DND-41 (cell line): Measurements from ENCODE around the gene LOXL3.

Experiments used
- ATAC-seq: fragments of 200-7000 bp; cut with Tn5 transposase; 3 replicates; pipeline ENCODE4 v1.9.1; 2021; ENCODE audit warnings: low read depth; ENCODE audit not compliant: insufficient read depth
- DNase-seq: peaks from one replicate; pipeline ENCODE4 v3.0.0-alpha.2; 2020
- H2AFZ ChIP-seq: 2 replicates; pipeline ENCODE4 v1.6.0; 2012; ENCODE audit warnings: low read depth, low read length
- H3K27ac ChIP-seq: 2 replicates; pipeline ENCODE4 v1.5.1; 2012; ENCODE audit warnings: low read length, inconsistent platforms
- H3K27me3 ChIP-seq: fragments of 200-600 bp; sonication (generic); 2 replicates; pipeline ENCODE4 v1.6.0; 2012; ENCODE audit warnings: low read length, mild to moderate bottlenecking, inconsistent platforms; ENCODE audit not compliant: insufficient read depth, poor library complexity
- H3K36me3 ChIP-seq: 2 replicates; pipeline ENCODE4 v1.5.1; 2012; ENCODE audit warnings: low read length, inconsistent platforms; ENCODE audit not compliant: insufficient read depth
- H3K4me1 ChIP-seq: 2 replicates; pipeline ENCODE4 v1.5.1; 2012; ENCODE audit warnings: mild to moderate bottlenecking, low read length; ENCODE audit not compliant: insufficient read depth
- H3K4me2 ChIP-seq: 2 replicates; pipeline ENCODE4 v1.6.0; 2012; ENCODE audit warnings: mild to moderate bottlenecking, moderate library complexity, low read length, inconsistent platforms; ENCODE audit not compliant: insufficient read depth
- H3K4me3 ChIP-seq, 2 experiments: fragments of 200-600 bp in 1 of 2; shearing (Covaris generic) in 1 of 2; 2 replicates each; pipeline ENCODE4 v1.5.1; 2012 to 2016; ENCODE audit warnings: inconsistent platforms in 2 of 2, low read length in 2 of 2, mild to moderate bottlenecking in 2 of 2, low read depth in 1 of 2, moderate library complexity in 1 of 2
- H3K79me2 ChIP-seq: 2 replicates; pipeline ENCODE4 v1.6.0; 2012; ENCODE audit warnings: low read length, inconsistent platforms; ENCODE audit not compliant: insufficient read depth
- H3K9ac ChIP-seq: 2 replicates; pipeline ENCODE4 v1.6.0; 2012; ENCODE audit warnings: low read depth, mild to moderate bottlenecking, inconsistent platforms, low read length, moderate library complexity
- H3K9me3 ChIP-seq: 2 replicates; pipeline ENCODE4 v1.5.1; 2012; ENCODE audit warnings: low read length, moderate library complexity, mild to moderate bottlenecking, inconsistent platforms; ENCODE audit not compliant: insufficient read depth, severe bottlenecking
- H4K20me1 ChIP-seq: 2 replicates; pipeline ENCODE4 v1.6.0; 2012; ENCODE audit warnings: low read length; ENCODE audit not compliant: insufficient read depth
- EZH2 ChIP-seq: IDR thresholded peaks from 3 replicates; pipeline ENCODE4 v1.6.1; 2012; ENCODE audit warnings: borderline replicate concordance, low read depth, mild to moderate bottlenecking, moderate library complexity, low read length, inconsistent platforms; ENCODE audit not compliant: severe bottlenecking
- TF ChIP-seq, protein P1 (sequence below): IDR thresholded peaks from 2 replicates; pipeline ENCODE4 v1.5.1; 2012; ENCODE audit warnings: borderline replicate concordance, low read length, moderate library complexity, mild to moderate bottlenecking; ENCODE audit not compliant: poor library complexity, severe bottlenecking; ENCODE audit errors: extremely low read depth

LOXL3 gene, protein sequence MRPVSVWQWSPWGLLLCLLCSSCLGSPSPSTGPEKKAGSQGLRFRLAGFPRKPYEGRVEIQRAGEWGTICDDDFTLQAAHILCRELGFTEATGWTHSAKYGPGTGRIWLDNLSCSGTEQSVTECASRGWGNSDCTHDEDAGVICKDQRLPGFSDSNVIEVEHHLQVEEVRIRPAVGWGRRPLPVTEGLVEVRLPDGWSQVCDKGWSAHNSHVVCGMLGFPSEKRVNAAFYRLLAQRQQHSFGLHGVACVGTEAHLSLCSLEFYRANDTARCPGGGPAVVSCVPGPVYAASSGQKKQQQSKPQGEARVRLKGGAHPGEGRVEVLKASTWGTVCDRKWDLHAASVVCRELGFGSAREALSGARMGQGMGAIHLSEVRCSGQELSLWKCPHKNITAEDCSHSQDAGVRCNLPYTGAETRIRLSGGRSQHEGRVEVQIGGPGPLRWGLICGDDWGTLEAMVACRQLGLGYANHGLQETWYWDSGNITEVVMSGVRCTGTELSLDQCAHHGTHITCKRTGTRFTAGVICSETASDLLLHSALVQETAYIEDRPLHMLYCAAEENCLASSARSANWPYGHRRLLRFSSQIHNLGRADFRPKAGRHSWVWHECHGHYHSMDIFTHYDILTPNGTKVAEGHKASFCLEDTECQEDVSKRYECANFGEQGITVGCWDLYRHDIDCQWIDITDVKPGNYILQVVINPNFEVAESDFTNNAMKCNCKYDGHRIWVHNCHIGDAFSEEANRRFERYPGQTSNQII

GRCh38 chr2:74553892-74554819, at the start of gene LOXL3, which contains the start of gene DOK1:
Gene LOXL3, minus strand, starts transcription at chr2:74553942. Its CDS starts 1,308 bp downstream, at chr2:74552634.
Gene DOK1, plus strand, starts transcription at chr2:74554720. Its CDS starts 35 bp downstream, at chr2:74554755.
- Histone ChIP-seq H3K9ac (peak within 1 kb of the TSS; percentile 77), H2AFZ (peak within 1 kb of the TSS; percentile 87), H3K4me3 (peak within 1 kb of the TSS; percentile 55 to 83), H3K9me3 (no peaks in the 10 kb centered on the region), H3K4me1 (peaks cover 22% of the 10 kb centered on the region), H3K27me3 (no peaks in the 10 kb centered on the region), H4K20me1 (peaks cover 14% of the 10 kb centered on the region; the same call in 1 of the 2 replicates), H3K36me3 (peaks cover 11% of the 10 kb centered on the region), H3K79me2 (peaks cover 13% of the 10 kb centered on the region), H3K4me2 (peak within 1 kb of the TSS; percentile 98), H3K27ac (peak within 1 kb of the TSS; percentile 76)
- DNase-seq: peak; percentile 86
- ATAC-seq: peak; percentile 84
- TF ChIP-seq, protein P1, sequence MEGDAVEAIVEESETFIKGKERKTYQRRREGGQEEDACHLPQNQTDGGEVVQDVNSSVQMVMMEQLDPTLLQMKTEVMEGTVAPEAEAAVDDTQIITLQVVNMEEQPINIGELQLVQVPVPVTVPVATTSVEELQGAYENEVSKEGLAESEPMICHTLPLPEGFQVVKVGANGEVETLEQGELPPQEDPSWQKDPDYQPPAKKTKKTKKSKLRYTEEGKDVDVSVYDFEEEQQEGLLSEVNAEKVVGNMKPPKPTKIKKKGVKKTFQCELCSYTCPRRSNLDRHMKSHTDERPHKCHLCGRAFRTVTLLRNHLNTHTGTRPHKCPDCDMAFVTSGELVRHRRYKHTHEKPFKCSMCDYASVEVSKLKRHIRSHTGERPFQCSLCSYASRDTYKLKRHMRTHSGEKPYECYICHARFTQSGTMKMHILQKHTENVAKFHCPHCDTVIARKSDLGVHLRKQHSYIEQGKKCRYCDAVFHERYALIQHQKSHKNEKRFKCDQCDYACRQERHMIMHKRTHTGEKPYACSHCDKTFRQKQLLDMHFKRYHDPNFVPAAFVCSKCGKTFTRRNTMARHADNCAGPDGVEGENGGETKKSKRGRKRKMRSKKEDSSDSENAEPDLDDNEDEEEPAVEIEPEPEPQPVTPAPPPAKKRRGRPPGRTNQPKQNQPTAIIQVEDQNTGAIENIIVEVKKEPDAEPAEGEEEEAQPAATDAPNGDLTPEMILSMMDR: no peak
- no peak for TF ChIP-seq EZH2

DNA sequence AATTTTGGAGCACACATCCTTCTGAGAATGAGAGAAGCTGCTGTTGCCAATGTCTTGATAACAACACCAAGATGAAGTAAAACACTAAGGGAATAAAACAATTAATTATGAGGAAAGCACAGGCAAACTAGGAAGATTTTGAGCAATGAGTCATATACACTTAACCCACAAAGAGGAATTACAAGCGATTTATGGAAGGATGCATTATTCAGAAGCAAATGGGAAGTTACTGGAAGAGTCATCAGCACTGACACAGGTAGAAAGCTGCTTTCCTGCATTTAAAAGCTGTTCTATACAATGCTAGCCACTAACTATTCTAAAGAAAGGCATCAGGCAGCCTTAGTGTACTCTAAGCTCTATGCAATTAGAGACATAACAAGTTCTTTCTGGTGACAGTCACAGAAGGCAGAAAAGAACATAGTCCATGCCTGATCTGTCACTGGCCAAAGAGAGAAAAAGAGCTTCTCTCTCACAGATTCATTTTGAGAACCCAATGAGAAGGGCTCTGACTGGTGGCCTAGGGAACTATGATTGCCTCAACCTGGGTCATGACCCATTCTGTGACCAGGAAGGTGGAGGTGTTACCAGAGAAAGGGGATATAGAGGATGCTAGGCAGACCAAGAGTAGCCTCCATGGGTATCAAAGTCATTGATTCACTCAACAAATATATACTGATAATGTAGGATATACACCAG, 49.0 kb upstream of the LOXL3 start:
- H4K20me1 ChIP-seq: no peaks in the 10 kb centered on the region
- TF ChIP-seq, protein P1: no peak
- TF ChIP-seq EZH2: no peak
- no peak overlapping the region for H2AFZ ChIP-seq
- no peaks in the 10 kb centered on the region for H3K9me3 ChIP-seq
- H3K4me1 ChIP-seq: no peaks in the 10 kb centered on the region
- ATAC-seq (no peak), DNase-seq (no peak)
- H3K79me2 ChIP-seq: no peaks in the 10 kb centered on the region
- H3K9ac ChIP-seq: no peak overlapping the region
- no peak overlapping the region for H3K27ac ChIP-seq
- no peak overlapping the region for H3K4me3 ChIP-seq
- H3K36me3 ChIP-seq: no peaks in the 10 kb centered on the region
- peaks cover 27% of the 10 kb centered on the region for H3K27me3 ChIP-seq
- H3K4me2 ChIP-seq: no peak overlapping the region

- DNase-seq (no peak), ATAC-seq (no peak)
- no peak overlapping the region for H2AFZ ChIP-seq
- no peak overlapping the region for H3K9ac ChIP-seq
- H3K4me2 ChIP-seq: no peak overlapping the region
- no peak overlapping the region for H3K27ac ChIP-seq
- H3K79me2 ChIP-seq: no peaks in the 10 kb centered on the region
- H4K20me1 ChIP-seq: no peaks in the 10 kb centered on the region
- H3K9me3 ChIP-seq: no peaks in the 10 kb centered on the region
- no peaks in the 10 kb centered on the region for H3K4me1 ChIP-seq
- no peaks in the 10 kb centered on the region for H3K36me3 ChIP-seq
- H3K4me3 ChIP-seq: no peak overlapping the region
- peaks cover 30% of the 10 kb centered on the region for H3K27me3 ChIP-seq
- TF ChIP-seq EZH2: no peak
- TF ChIP-seq, protein P1: no peak
These were observed 45.9 kb upstream of the LOXL3 start for GRCh38 chr2:74599676-74600075.
